ENCODE measurements around the gene ADIPOR2.
"Not testable (repeated sequence)": the region's sequence is repeated elsewhere in the genome, so short reads cannot be mapped to it uniquely, and the experiment has no call there.

DNA sequence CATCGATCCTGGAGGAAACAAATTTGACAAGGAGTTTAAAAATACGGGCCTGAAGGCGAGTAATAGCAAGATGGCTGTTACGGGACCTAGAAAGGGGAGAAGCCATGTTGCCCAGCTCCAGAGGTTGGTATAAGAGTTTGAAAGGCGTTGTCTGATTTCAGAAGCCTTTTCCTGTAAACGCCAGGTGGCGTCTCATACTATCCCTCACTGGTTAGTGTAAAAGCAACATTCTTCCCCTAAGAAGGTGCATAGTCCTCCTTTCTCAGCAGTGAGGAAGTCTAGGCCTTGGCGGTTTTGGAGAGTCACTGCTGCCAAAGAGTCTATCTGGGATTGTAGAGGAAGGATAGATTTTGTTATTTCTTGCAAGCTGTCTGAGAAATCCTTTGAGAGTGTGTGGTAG is 20.0 kb downstream of the ADIPOR2 start:
- TF ChIP-seq CTCF (IDR thresholded peaks at IDR 0.05; ENCODE audit: low read depth, low read length, missing input control); MAX (IDR thresholded peaks at IDR 0.05); EGR1 (IDR thresholded peaks at IDR 0.05; ENCODE audit: low read depth in 2 of 2); NR2F2 (IDR thresholded peaks at IDR 0.05); JUND (IDR thresholded peaks at IDR 0.05); FOXA1 (IDR thresholded peaks at IDR 0.05); GABPA (IDR thresholded peaks at IDR 0.05 in 1 of 2, conservative IDR thresholded peaks at IDR 0.05 in 1 of 2); ZBTB33 (IDR thresholded peaks at IDR 0.05); RAD21 (IDR thresholded peaks at IDR 0.05); REST (IDR thresholded peaks at IDR 0.05); YY1 (IDR thresholded peaks at IDR 0.05); TAF1 (conservative IDR thresholded peaks at IDR 0.05); SP1 (IDR thresholded peaks at IDR 0.05): not testable (repeated sequence)
- TF ChIP-seq, protein P1, sequence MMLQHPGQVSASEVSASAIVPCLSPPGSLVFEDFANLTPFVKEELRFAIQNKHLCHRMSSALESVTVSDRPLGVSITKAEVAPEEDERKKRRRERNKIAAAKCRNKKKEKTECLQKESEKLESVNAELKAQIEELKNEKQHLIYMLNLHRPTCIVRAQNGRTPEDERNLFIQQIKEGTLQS (IDR thresholded peaks at IDR 0.05) = not testable (repeated sequence)
